Inflammatory macrophage (primary cell): ENCODE data around the gene PRDM16.
A peak's percentile ranks its signal among the peaks of the same experiment; 100 is the strongest.

ENCODE experiments used
- DNase-seq, 2 donors: peaks; one replicate each; pipeline ENCODE4 v3.0.0-alpha.2; 2020 to 2022

PRDM16 gene

GRCh38 chr1:3287656-3288160 lies 218.7 kb downstream of the PRDM16 start:
- no peak for DNase-seq

- DNase-seq, result no peak
These were observed 220.5 kb downstream of the PRDM16 start for GRCh38 chr1:3289502-3289901.

- no peak for DNase-seq
These were observed 221.4 kb downstream of the PRDM16 start for GRCh38 chr1:3290438-3290837.

GRCh38 chr1:3290915-3291314 lies 221.9 kb downstream of the PRDM16 start:
- no peak for DNase-seq

- no peak for DNase-seq
These were observed 223.2 kb downstream of the PRDM16 start for GRCh38 chr1:3292051-3292722.

- no peak for DNase-seq
These were observed 224.0 kb downstream of the PRDM16 start for GRCh38 chr1:3292868-3293562.

GRCh38 chr1:3293563-3294080 lies 224.6 kb downstream of the PRDM16 start:
- no peak for DNase-seq

- DNase-seq, result no peak
These were observed 225.4 kb downstream of the PRDM16 start for GRCh38 chr1:3294450-3294849.

GRCh38 chr1:3295846-3296245 lies 226.8 kb downstream of the PRDM16 start:
- DNase-seq, result no peak

GRCh38 chr1:3296326-3296725 lies 227.3 kb downstream of the PRDM16 start:
- DNase-seq, result no peak

- DNase-seq, result no peak
These were observed 227.8 kb downstream of the PRDM16 start for GRCh38 chr1:3296826-3297225.

- no peak for DNase-seq
These were observed 228.8 kb downstream of the PRDM16 start for GRCh38 chr1:3297756-3298155.

- no peak for DNase-seq
These were observed 229.2 kb downstream of the PRDM16 start for GRCh38 chr1:3298197-3298596.

GRCh38 chr1:3304246-3304645 lies 235.2 kb downstream of the PRDM16 start:
- no peak for DNase-seq

GRCh38 chr1:3304692-3305091 lies 235.7 kb downstream of the PRDM16 start:
- DNase-seq, result no peak

- no peak for DNase-seq
These were observed 236.2 kb downstream of the PRDM16 start for GRCh38 chr1:3305156-3305555.

GRCh38 chr1:3306583-3307291 lies 237.7 kb downstream of the PRDM16 start:
- peak; percentile 60 to 75 for DNase-seq

GRCh38 chr1:3307359-3307758 lies 238.4 kb downstream of the PRDM16 start:
- no peak for DNase-seq

- peak in 1 of 2 donors; percentile 29 for DNase-seq
These were observed 239.1 kb downstream of the PRDM16 start for GRCh38 chr1:3308053-3308452.

GRCh38 chr1:3310718-3311400 lies 241.9 kb downstream of the PRDM16 start:
- no peak for DNase-seq

- no peak for DNase-seq
These were observed 242.7 kb downstream of the PRDM16 start for GRCh38 chr1:3311711-3312110.

GRCh38 chr1:3312310-3312897 lies 243.4 kb downstream of the PRDM16 start:
- DNase-seq, result no peak
